GM12878 (cell line): Measurements from ENCODE around the gene FAM83G. TPM values are rescaled to one million over a fixed set of nuclear protein-coding genes. Genes with fewer than 3 reads are reported as not detected.

Experiments used
- BCLAF1 ChIP-seq: fragments of 450-650 bp; IDR thresholded peaks from 2 replicates; pipeline ENCODE4 v1.6.1; 2017; ENCODE audit warnings: antibody characterized with exemption, mild to moderate bottlenecking, moderate library complexity
- CBX5 ChIP-seq: sonication (generic); IDR thresholded peaks from 2 replicates; pipeline ENCODE4 v1.6.1; 2016; ENCODE audit warnings: low read depth, moderate library complexity, mild to moderate bottlenecking, inconsistent platforms
- EP300 ChIP-seq, 2 experiments: fragments of 150-350 bp in 1 of 2; IDR thresholded peaks; 2 replicates each; pipeline ENCODE4 v1.6.1; 2011 to 2012; ENCODE audit warnings: low read depth in 2 of 2, low read length in 2 of 2, borderline replicate concordance in 1 of 2, improper control_type of control experiment in 1 of 2, inconsistent platforms in 1 of 2; ENCODE audit not compliant: control insufficient read depth in 1 of 2
- GATAD2B ChIP-seq: fragments of 450-650 bp; conservative IDR thresholded peaks from 2 replicates; pipeline ENCODE4 v1.6.1; 2017; ENCODE audit warnings: low read depth, mild to moderate bottlenecking, moderate library complexity
- KLF5 ChIP-seq: fragments of 450-650 bp; IDR thresholded peaks from 2 replicates; pipeline ENCODE4 v1.6.1; 2014; ENCODE audit warnings: mild to moderate bottlenecking; ENCODE audit not compliant: partially characterized antibody
- MYB ChIP-seq: fragments of 150-350 bp; IDR thresholded peaks from 2 replicates; pipeline ENCODE4 v1.6.1; 2014; ENCODE audit warnings: mild to moderate bottlenecking, low read depth, low read length, borderline replicate concordance
- NFXL1 ChIP-seq: fragments of 450-650 bp; IDR thresholded peaks from 2 replicates; pipeline ENCODE4 v1.6.1; 2017; ENCODE audit warnings: antibody characterized with exemption, mild to moderate bottlenecking, borderline replicate concordance
- NRF1 ChIP-seq: conservative IDR thresholded peaks from 2 replicates; pipeline ENCODE4 v1.6.1; 2011; ENCODE audit warnings: mild to moderate bottlenecking, low read depth, low read length, improper control_type of control experiment
- RFX5 ChIP-seq: IDR thresholded peaks from 2 replicates; pipeline ENCODE4 v1.6.1; 2011; ENCODE audit warnings: low read depth, low read length, improper control_type of control experiment
- TCF3 ChIP-seq: IDR thresholded peaks from 2 replicates; pipeline ENCODE4 v1.6.1; 2012; ENCODE audit warnings: low read depth, mild to moderate bottlenecking, low read length, borderline replicate concordance; ENCODE audit not compliant: insufficient read depth
- YY1 ChIP-seq: IDR thresholded peaks from 2 replicates; pipeline ENCODE4 v1.6.1; 2011; ENCODE audit warnings: low read depth, mild to moderate bottlenecking, low read length
- ZBTB11 ChIP-seq: fragments of 450-650 bp; formaldehyde crosslinking; IDR thresholded peaks from 2 replicates; pipeline ENCODE4 v1.5.0; 2022; ENCODE audit warnings: mild to moderate bottlenecking, missing genetic modification characterization
- ZNF384 ChIP-seq: IDR thresholded peaks from 2 replicates; pipeline ENCODE4 v1.6.1; 2012; ENCODE audit warnings: low read depth, mild to moderate bottlenecking, low read length, improper control_type of control experiment, borderline replicate concordance
- ZNF622 ChIP-seq: fragments of 450-650 bp; IDR thresholded peaks from 2 replicates; pipeline ENCODE4 v1.6.1; 2017; ENCODE audit warnings: mild to moderate bottlenecking, inconsistent platforms
- polyA plus RNA-seq, 11 experiments: library from polyadenylated mRNA; depleted of rRNA in 4 of 11; unstranded in 6 of 11; stranded (reverse) in 5 of 11; fragments of >200 nt; fragmentation: Nextera tagmentation in 4 of 11; fragmentation: Illumina TruSeq in 1 of 11; extraction: Ambion mirVana in 4 of 11; extraction: Trizol in 1 of 11; gene quantifications; 1 replicate in 1 of 11; 2 replicates in 10 of 11; pipeline versions ENCODE4 v1.2.1 to v1.2.3, GENCODE V29; 2011 to 2016; ENCODE audit warnings: inconsistent platforms in 2 of 11, missing spikeins in 2 of 11, low read depth in 1 of 11
- total RNA-seq, 4 experiments: library from RNA; depleted of rRNA in 3 of 4; stranded (reverse); fragments of >200 nt in 3 of 4; fragmentation: Illumina TruSeq in 1 of 4; extraction: Trizol in 1 of 4; gene quantifications; 2 replicates each; pipeline versions ENCODE4 v1.2.1 to v1.2.3, GENCODE V29; 2013 to 2021
- TF ChIP-seq, protein P1 (sequence below): fragments of 450-650 bp; IDR thresholded peaks from 2 replicates; pipeline ENCODE4 v1.6.1; 2016; ENCODE audit warnings: mild to moderate bottlenecking
- TF ChIP-seq, protein P2 (sequence below): IDR thresholded peaks from 2 replicates; pipeline ENCODE4 v1.6.1; 2012; ENCODE audit warnings: low read depth, low read length, improper control_type of control experiment
- TF ChIP-seq, protein P3 (sequence below): fragments of 450-650 bp; IDR thresholded peaks from 2 replicates; pipeline ENCODE4 v1.6.1; 2018; ENCODE audit warnings: borderline replicate concordance, mild to moderate bottlenecking; ENCODE audit not compliant: partially characterized antibody

FAM83G gene
- total and polyA plus RNA-seq, 10 of the 15 experiments (the other 5 are each of a cell fraction or from before 2014, with no cell fraction given): 0.03 to 16.7 (median 6.5) TPM

DNA sequence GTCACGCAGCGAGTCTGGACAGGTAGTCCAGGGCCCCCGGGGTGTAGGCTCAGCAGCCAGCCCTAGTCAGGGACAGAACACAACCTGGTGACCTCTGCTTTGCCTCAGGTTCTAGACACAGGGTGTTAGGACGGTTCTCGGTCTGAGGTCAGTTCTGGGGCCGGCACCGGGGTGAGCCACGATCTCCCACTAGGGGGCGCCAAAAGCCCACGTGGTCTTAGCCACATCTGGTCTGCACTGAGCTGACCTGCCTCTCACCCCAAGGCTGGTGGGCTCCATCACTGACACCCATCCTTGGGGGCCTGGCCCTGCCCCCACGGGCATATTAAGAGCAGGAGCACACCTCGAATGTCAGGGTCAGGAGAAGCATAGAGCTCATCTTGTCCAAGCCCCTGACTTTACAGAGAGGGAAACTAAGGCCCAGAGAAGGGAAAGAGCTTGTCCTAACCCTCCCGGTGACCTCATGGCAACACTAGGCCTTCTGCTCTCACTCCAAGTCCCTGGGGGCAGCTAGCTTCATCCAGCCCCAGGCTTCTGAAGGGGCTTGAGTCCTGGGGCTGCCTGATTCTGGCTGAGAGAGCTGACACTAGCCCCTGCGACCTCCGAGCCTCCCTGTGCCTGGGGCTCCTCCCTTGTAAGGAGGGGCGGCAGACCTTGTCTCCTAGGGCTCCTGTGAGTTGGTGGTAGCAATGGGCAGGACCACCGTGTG is 43.6 kb downstream of the FAM83G start (continued):
- TF ChIP-seq ZBTB11 (no peak), EP300 (IDR thresholded peaks at IDR 0.05; ENCODE audit: borderline replicate concordance in 1 of 2, control insufficient read depth in 1 of 2, low read depth in 2 of 2, low read length in 2 of 2) (no peak), YY1 (peak; percentile 54; the same call in 1 of the 2 replicates), BCLAF1 (no peak), ZNF384 (no peak), ZNF622 (no peak), TCF3 (0 out of 2 replicates have a peak, but pooled peaks have one; percentile 49), GATAD2B (no peak), NRF1 (no peak), KLF5 (no peak), CBX5 (no peak), NFXL1 (no peak), MYB (no peak), RFX5 (no peak)
- TF ChIP-seq, protein P1, sequence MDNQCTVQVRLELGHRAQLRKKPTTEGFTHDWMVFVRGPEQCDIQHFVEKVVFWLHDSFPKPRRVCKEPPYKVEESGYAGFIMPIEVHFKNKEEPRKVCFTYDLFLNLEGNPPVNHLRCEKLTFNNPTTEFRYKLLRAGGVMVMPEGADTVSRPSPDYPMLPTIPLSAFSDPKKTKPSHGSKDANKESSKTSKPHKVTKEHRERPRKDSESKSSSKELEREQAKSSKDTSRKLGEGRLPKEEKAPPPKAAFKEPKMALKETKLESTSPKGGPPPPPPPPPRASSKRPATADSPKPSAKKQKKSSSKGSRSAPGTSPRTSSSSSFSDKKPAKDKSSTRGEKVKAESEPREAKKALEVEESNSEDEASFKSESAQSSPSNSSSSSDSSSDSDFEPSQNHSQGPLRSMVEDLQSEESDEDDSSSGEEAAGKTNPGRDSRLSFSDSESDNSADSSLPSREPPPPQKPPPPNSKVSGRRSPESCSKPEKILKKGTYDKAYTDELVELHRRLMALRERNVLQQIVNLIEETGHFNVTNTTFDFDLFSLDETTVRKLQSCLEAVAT: 0 out of 2 replicates have a peak, but pooled peaks have one; percentile 26
- TF ChIP-seq, protein P2, sequence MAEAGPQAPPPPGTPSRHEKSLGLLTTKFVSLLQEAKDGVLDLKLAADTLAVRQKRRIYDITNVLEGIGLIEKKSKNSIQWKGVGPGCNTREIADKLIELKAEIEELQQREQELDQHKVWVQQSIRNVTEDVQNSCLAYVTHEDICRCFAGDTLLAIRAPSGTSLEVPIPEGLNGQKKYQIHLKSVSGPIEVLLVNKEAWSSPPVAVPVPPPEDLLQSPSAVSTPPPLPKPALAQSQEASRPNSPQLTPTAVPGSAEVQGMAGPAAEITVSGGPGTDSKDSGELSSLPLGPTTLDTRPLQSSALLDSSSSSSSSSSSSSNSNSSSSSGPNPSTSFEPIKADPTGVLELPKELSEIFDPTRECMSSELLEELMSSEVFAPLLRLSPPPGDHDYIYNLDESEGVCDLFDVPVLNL: no peak
- TF ChIP-seq, protein P3, sequence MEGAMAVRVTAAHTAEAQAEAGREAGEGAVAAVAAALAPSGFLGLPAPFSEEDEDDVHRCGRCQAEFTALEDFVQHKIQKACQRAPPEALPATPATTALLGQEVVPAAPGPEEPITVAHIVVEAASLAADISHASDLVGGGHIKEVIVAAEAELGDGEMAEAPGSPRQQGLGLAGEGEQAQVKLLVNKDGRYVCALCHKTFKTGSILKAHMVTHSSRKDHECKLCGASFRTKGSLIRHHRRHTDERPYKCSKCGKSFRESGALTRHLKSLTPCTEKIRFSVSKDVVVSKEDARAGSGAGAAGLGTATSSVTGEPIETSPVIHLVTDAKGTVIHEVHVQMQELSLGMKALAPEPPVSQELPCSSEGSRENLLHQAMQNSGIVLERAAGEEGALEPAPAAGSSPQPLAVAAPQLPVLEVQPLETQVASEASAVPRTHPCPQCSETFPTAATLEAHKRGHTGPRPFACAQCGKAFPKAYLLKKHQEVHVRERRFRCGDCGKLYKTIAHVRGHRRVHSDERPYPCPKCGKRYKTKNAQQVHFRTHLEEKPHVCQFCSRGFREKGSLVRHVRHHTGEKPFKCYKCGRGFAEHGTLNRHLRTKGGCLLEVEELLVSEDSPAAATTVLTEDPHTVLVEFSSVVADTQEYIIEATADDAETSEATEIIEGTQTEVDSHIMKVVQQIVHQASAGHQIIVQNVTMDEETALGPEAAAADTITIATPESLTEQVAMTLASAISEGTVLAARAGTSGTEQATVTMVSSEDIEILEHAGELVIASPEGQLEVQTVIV: no peak
